H9 (cell line): ENCODE measurements around the gene FAM222B. TPM values are rescaled to one million over a fixed set of nuclear protein-coding genes. Genes with fewer than 3 reads are reported as not detected.

Experiments
- DNase-seq: peaks from one replicate; pipeline ENCODE4 v3.0.0-alpha.2; 2017
- H2AFZ ChIP-seq: one replicate; pipeline ENCODE4 v1.6.1; 2013; ENCODE audit warnings: mild to moderate bottlenecking, low read length, control low read depth, moderate library complexity
- H2AK5ac ChIP-seq: 2 replicates; pipeline ENCODE4 v1.6.1; 2013; ENCODE audit warnings: low read length, control low read depth, mixed read lengths; ENCODE audit not compliant: insufficient read length
- H2BK120ac ChIP-seq: one replicate; pipeline ENCODE4 v1.6.1; 2013; ENCODE audit warnings: low read depth, mild to moderate bottlenecking, low read length, control low read depth, inconsistent platforms; ENCODE audit not compliant: poor library complexity, severe bottlenecking
- H2BK12ac ChIP-seq: 2 replicates; pipeline ENCODE4 v1.6.1; 2013; ENCODE audit warnings: low read length, control low read depth, mixed read lengths, low read depth; ENCODE audit not compliant: insufficient read length
- H2BK15ac ChIP-seq: 2 replicates; pipeline ENCODE4 v1.6.1; 2013; ENCODE audit warnings: low read depth, low read length, control low read depth
- H2BK20ac ChIP-seq: one replicate; pipeline ENCODE4 v1.6.1; 2013; ENCODE audit warnings: low read depth, mild to moderate bottlenecking, low read length, control low read depth, inconsistent platforms; ENCODE audit not compliant: poor library complexity, severe bottlenecking
- H2BK5ac ChIP-seq: 2 replicates; pipeline ENCODE4 v1.6.1; 2013; ENCODE audit warnings: low read length, control low read depth, mixed read lengths; ENCODE audit not compliant: insufficient read length
- H3K14ac ChIP-seq: 2 replicates; pipeline ENCODE4 v1.6.1; 2013; ENCODE audit warnings: low read length, control low read depth; ENCODE audit not compliant: insufficient read depth
- H3K18ac ChIP-seq: 2 replicates; pipeline ENCODE4 v1.6.1; 2013; ENCODE audit warnings: low read depth, mild to moderate bottlenecking, mixed read lengths, low read length, control low read depth; ENCODE audit not compliant: insufficient read length
- H3K23ac ChIP-seq: 2 replicates; pipeline ENCODE4 v1.6.1; 2013; ENCODE audit warnings: low read length, control low read depth, mixed read lengths, low read depth; ENCODE audit not compliant: insufficient read length
- H3K23me2 ChIP-seq: 2 replicates; pipeline ENCODE4 v1.6.1; 2013; ENCODE audit warnings: low read depth, mild to moderate bottlenecking, mixed read lengths, low read length, control low read depth; ENCODE audit not compliant: insufficient read length, poor library complexity, severe bottlenecking
- H3K27ac ChIP-seq: 2 replicates; pipeline ENCODE4 v1.5.1; 2013; ENCODE audit warnings: low read length, control low read depth, mixed read lengths, low read depth; ENCODE audit not compliant: insufficient read length
- H3K27me3 ChIP-seq: 2 replicates; pipeline ENCODE4 v1.6.1; 2013; ENCODE audit warnings: low read length, control low read depth, inconsistent platforms; ENCODE audit not compliant: insufficient read depth
- H3K4ac ChIP-seq: 2 replicates; pipeline ENCODE4 v1.6.1; 2013; ENCODE audit warnings: low read depth, mild to moderate bottlenecking, control low read depth, inconsistent platforms, low read length, moderate library complexity
- H3K4me1 ChIP-seq: 2 replicates; pipeline ENCODE4 v1.6.1; 2013; ENCODE audit warnings: low read length, control low read depth, inconsistent platforms; ENCODE audit not compliant: insufficient read depth
- H3K4me2 ChIP-seq: 2 replicates; pipeline ENCODE4 v1.6.1; 2013; ENCODE audit warnings: low read length, control low read depth, mixed read lengths; ENCODE audit not compliant: insufficient read length, insufficient read depth
- H3K56ac ChIP-seq: 2 replicates; pipeline ENCODE4 v1.6.1; 2013; ENCODE audit warnings: low read depth, mild to moderate bottlenecking, mixed read lengths, low read length, control low read depth; ENCODE audit not compliant: insufficient read length
- H3K79me1 ChIP-seq: 2 replicates; pipeline ENCODE4 v1.6.1; 2013; ENCODE audit warnings: low read depth, mild to moderate bottlenecking, moderate library complexity, low read length, control low read depth, inconsistent platforms; ENCODE audit not compliant: insufficient read depth, poor library complexity, severe bottlenecking
- H3K79me2 ChIP-seq: 2 replicates; pipeline ENCODE4 v1.6.1; 2013; ENCODE audit warnings: low read length, control low read depth, inconsistent platforms; ENCODE audit not compliant: insufficient read depth
- H3K9ac ChIP-seq: 2 replicates; pipeline ENCODE4 v1.6.1; 2013; ENCODE audit warnings: low read length, control low read depth, mixed read lengths; ENCODE audit not compliant: insufficient read length; ENCODE audit errors: extremely low read depth
- H3K9me3 ChIP-seq: one replicate; pipeline ENCODE4 v1.6.1; 2013; ENCODE audit warnings: low read depth, low read length, inconsistent platforms; ENCODE audit not compliant: control insufficient read depth
- H3T11ph ChIP-seq: one replicate; pipeline ENCODE4 v1.6.1; 2013; ENCODE audit warnings: mild to moderate bottlenecking, low read length, control low read depth, inconsistent platforms
- H4K20me1 ChIP-seq: one replicate; pipeline ENCODE4 v1.6.1; 2013; ENCODE audit not compliant: control insufficient read depth, insufficient read length, insufficient read depth
- H4K5ac ChIP-seq: 2 replicates; pipeline ENCODE4 v1.6.1; 2013; ENCODE audit warnings: low read depth, mild to moderate bottlenecking, mixed read lengths, low read length, control low read depth; ENCODE audit not compliant: insufficient read length
- H4K8ac ChIP-seq: replicated peaks from 2 replicates; pipeline ENCODE4 v1.6.1; 2013; ENCODE audit warnings: low read length, control low read depth, mixed read lengths, low read depth; ENCODE audit not compliant: insufficient read length
- H4K91ac ChIP-seq: 2 replicates; pipeline ENCODE4 v1.6.1; 2013; ENCODE audit warnings: low read depth, mild to moderate bottlenecking, moderate library complexity, mixed read lengths, low read length, control low read depth; ENCODE audit not compliant: insufficient read length
- H3K27ac Mint-ChIP-seq, 3 experiments: 2 replicates in 2 of 3; 3 replicates in 1 of 3; pipeline ENCODE4 v1.8.0; 2020 to 2021; ENCODE audit warnings: mixed read lengths in 3 of 3, mild to moderate bottlenecking in 1 of 3, moderate library complexity in 1 of 3
- H3K27me3 Mint-ChIP-seq: 2 replicates; pipeline ENCODE4 v1.8.0; 2021; ENCODE audit warnings: low read depth, mild to moderate bottlenecking, moderate library complexity, mixed read lengths
- H3K36me3 Mint-ChIP-seq, 3 experiments: 2 replicates in 2 of 3; 3 replicates in 1 of 3; pipeline ENCODE4 v1.8.0; 2020 to 2021; ENCODE audit warnings: low read depth in 3 of 3, mixed read lengths in 3 of 3; ENCODE audit not compliant: insufficient read depth in 1 of 3
- H3K4me1 Mint-ChIP-seq, 2 experiments: 2 replicates each; pipeline ENCODE4 v1.8.0; 2020; ENCODE audit warnings: mixed read lengths in 2 of 2
- H3K4me3 Mint-ChIP-seq, 2 experiments: 2 replicates in 1 of 2; 3 replicates in 1 of 2; pipeline ENCODE4 v1.8.0; 2020 to 2021; ENCODE audit warnings: mild to moderate bottlenecking in 2 of 2, mixed read lengths in 2 of 2, moderate library complexity in 1 of 2
- H3K9me3 Mint-ChIP-seq, 2 experiments: 2 replicates in 1 of 2; 3 replicates in 1 of 2; pipeline ENCODE4 v1.8.0; 2020; ENCODE audit warnings: mild to moderate bottlenecking in 2 of 2, mixed read lengths in 2 of 2, moderate library complexity in 1 of 2
- CTCF ChIP-seq: fragments of 200-600 bp; sonication (generic); conservative IDR thresholded peaks from 3 replicates; pipeline ENCODE4 v1.8.0; 2021; ENCODE audit warnings: antibody characterized with exemption, mild to moderate bottlenecking
- WGBS: extraction: QIAGEN DNeasy Blood & Tissue Kit; methylation state at CpG from one replicate; pipeline ENCODE4 v1.1.7; 2013; ENCODE audit warnings: missing lambda C conversion rate, low lambda C conversion rate, mixed read lengths; ENCODE audit not compliant: insufficient read length; ENCODE audit errors: extremely low coverage; 5-methylcytosine and 5-hydroxymethylcytosine counted together
- total RNA-seq: library from RNA; stranded (reverse); gene quantifications from 2 replicates; pipeline ENCODE4 v1.2.1, GENCODE V29; 2021

The FAM222B gene
- total RNA-seq, 1 experiment from 2014 or later = 76.1 TPM

- H2AFZ ChIP-seq = no peak overlapping the region
Observed at GRCh38 chr17:28712032-28712704, 130.4 kb downstream of the FAM222B start.

More at GRCh38 chr17:28712032-28712704, 130.4 kb downstream of the FAM222B start:
- peak overlapping the region; percentile 98 to 99 (median 99) for H3K27ac Mint-ChIP-seq
- no peak overlapping the region for H3K4ac ChIP-seq
- no peak overlapping the region for H2BK12ac ChIP-seq
- H3K9me3 Mint-ChIP-seq = no peaks in the 10 kb centered on the region
- TF ChIP-seq CTCF = no peak
- H3K9ac ChIP-seq = peak overlapping the region; percentile 27
- peak overlapping the region; percentile 89 to 96 for H3K4me3 Mint-ChIP-seq
- H3K23ac ChIP-seq = no peak overlapping the region
- H3K36me3 Mint-ChIP-seq = peaks cover 23 to 43% (median 29%) of the 10 kb centered on the region in 3 experiments; a peak in 6 of 7 replicates
- H3K9me3 ChIP-seq = no peaks in the 10 kb centered on the region
- H3K4me2 ChIP-seq = peak overlapping the region; percentile 44
- H3K14ac ChIP-seq = peak overlapping the region; percentile 73; the same call in 1 of the 2 replicates
- H4K91ac ChIP-seq = no peak overlapping the region
- no peak overlapping the region for H2BK5ac ChIP-seq
- DNase-seq = peak; percentile 87
- peak overlapping the region; percentile 12 for H3K18ac ChIP-seq
- H2BK120ac ChIP-seq = no peak overlapping the region
- H3K79me2 ChIP-seq = peaks cover 10% of the 10 kb centered on the region; the same call in 1 of the 2 replicates
- no peaks in the 10 kb centered on the region for H4K20me1 ChIP-seq
- peaks cover 4% of the 10 kb centered on the region for H3K79me1 ChIP-seq
- H4K5ac ChIP-seq = no peak overlapping the region
- no peak overlapping the region for H4K8ac ChIP-seq
- peaks cover 3% of the 10 kb centered on the region; the same call in 1 of the 2 replicates for H3K4me1 ChIP-seq
- H3K56ac ChIP-seq = no peak overlapping the region
- no CpG with 5 or more reads among the region's 34 CpGs for whole genome bisulfite sequencing
- no peak overlapping the region for H2BK20ac ChIP-seq
- no peak overlapping the region for H3T11ph ChIP-seq
- H2AK5ac ChIP-seq = no peak overlapping the region
- peak overlapping the region; percentile 50 for H3K27ac ChIP-seq
- peaks cover 26 to 38% of the 10 kb centered on the region in 2 experiments for H3K4me1 Mint-ChIP-seq
- peaks cover 21% of the 10 kb centered on the region for H3K23me2 ChIP-seq
- H2BK15ac ChIP-seq = no peak overlapping the region
- no peaks in the 10 kb centered on the region for H3K27me3 Mint-ChIP-seq
- no peaks in the 10 kb centered on the region for H3K27me3 ChIP-seq
